Left lung (tissue), 10 donors: Measurements from ENCODE around the gene ADGRA1. TPM values are rescaled to one million over a fixed set of nuclear protein-coding genes. Genes with fewer than 3 reads are reported as not detected.

Experiments used
- ATAC-seq: fragments of 200-7000 bp; cut with Tn5 transposase; one replicate; pipeline ENCODE4 v1.9.1; 2020; ENCODE audit warnings: moderate library complexity
- DNase-seq, 4 donors: peaks; one replicate each; pipeline ENCODE4 v3.0.0-alpha.2; 2013 to 2020
- H3K27ac ChIP-seq, 2 donors: fragments of 200-600 bp; sonication (generic) in 1 of 2; one replicate each; pipeline versions ENCODE4 v1.5.0 to v1.8.0; 2020 to 2021
- H3K27me3 ChIP-seq, 2 donors: fragments of 200-600 bp; sonication (generic) in 1 of 2; one replicate each; pipeline versions ENCODE4 v1.5.0 to v1.8.0; 2020 to 2021
- H3K36me3 ChIP-seq, 2 donors: fragments of 200-600 bp; sonication (generic) in 1 of 2; one replicate each; pipeline versions ENCODE4 v1.5.0 to v1.8.0; 2020 to 2021
- H3K4me1 ChIP-seq, 2 donors: fragments of 200-600 bp; one replicate each; pipeline ENCODE4 v1.8.0; 2021
- H3K4me3 ChIP-seq, 2 donors: fragments of 200-600 bp; sonication (generic) in 1 of 2; one replicate each; pipeline versions ENCODE4 v1.5.0 to v1.8.0; 2020 to 2021; ENCODE audit warnings: mild to moderate bottlenecking in 1 of 2
- H3K9me3 ChIP-seq, 2 donors: fragments of 200-600 bp; sonication (generic) in 1 of 2; one replicate each; pipeline versions ENCODE4 v1.5.0 to v1.8.0; 2020 to 2021
- CTCF ChIP-seq, 2 donors: fragments of 200-600 bp; sonication (generic) in 1 of 2; IDR thresholded peaks; one replicate each; pipeline versions ENCODE4 v1.5.0 to v1.8.0; 2021; ENCODE audit warnings: antibody characterized with exemption in 2 of 2
- intact Hi-C, 2 donors: fragments of 100-400 bp; cut with DNase I; formaldehyde crosslinking; loops; one replicate each; pipeline versions ENCODE4 v1.11.2 to v1.14.2; 2022
- polyA plus RNA-seq, 6 donors: library from polyadenylated mRNA; unstranded; fragments of 120-200 nt; gene quantifications; one replicate each; pipeline ENCODE4 v1.2.1, GENCODE V29; 2013; ENCODE audit not compliant: insufficient read length in 6 of 6
- total RNA-seq, 2 donors: library from RNA; stranded (reverse); fragmentation: NEBNext Ultra II Directional; extraction: Animal tissue kit (Norgen Biotek cat#: 25700); gene quantifications; one replicate each; pipeline ENCODE4 v1.2.1, GENCODE V29; 2021
- donor health status: DM: no; HTN: yes; CAD: no.
- donor health status: DM: no; HTN: no; CAD: no.

The ADGRA1 gene
- total and polyA plus RNA-seq, 8 donors: 0.07 to 0.24 (median 0.09) TPM; not detected in 1

GRCh38 chr10:133088956-133089800 lies 1.5 kb downstream of the ADGRA1 start:
- H3K27me3 ChIP-seq: peaks cover 43 to 76% of the 10 kb centered on the region in 2 donors
- intact Hi-C loops: no loop called here
- no peak for TF ChIP-seq CTCF (IDR thresholded peaks at IDR 0.05)
- DNase-seq (peak in 1 of 4 donors; percentile 60), ATAC-seq (no peak)
- no peak overlapping the region for H3K27ac ChIP-seq
- no peaks in the 10 kb centered on the region for H3K36me3 ChIP-seq
- no peaks in the 10 kb centered on the region for H3K9me3 ChIP-seq
- H3K4me3 ChIP-seq: no peak overlapping the region
- peaks cover 0 to 12% of the 10 kb centered on the region in 2 donors for H3K4me1 ChIP-seq

- H3K27ac ChIP-seq: no peak overlapping the region
- TF ChIP-seq CTCF (IDR thresholded peaks at IDR 0.05): no peak
- intact Hi-C loops: no loop called here
- peaks cover 0 to 12% of the 10 kb centered on the region in 2 donors for H3K4me1 ChIP-seq
- H3K27me3 ChIP-seq: peaks cover 43 to 75% of the 10 kb centered on the region in 2 donors
- no peak overlapping the region for H3K4me3 ChIP-seq
- ATAC-seq (no peak), DNase-seq (peak in 1 of 4 donors; percentile 61)
- no peaks in the 10 kb centered on the region for H3K9me3 ChIP-seq
- H3K36me3 ChIP-seq: no peaks in the 10 kb centered on the region
Observed at GRCh38 chr10:133090101-133090500, 2.4 kb downstream of the ADGRA1 start.

- DNase-seq: peak in 1 of 4 donors; percentile 35
- no peaks in the 10 kb centered on the region for H3K36me3 ChIP-seq
- no peak for ATAC-seq
- no peak overlapping the region for H3K4me3 ChIP-seq
- no peak for TF ChIP-seq CTCF (IDR thresholded peaks at IDR 0.05)
- no peaks in the 10 kb centered on the region for H3K9me3 ChIP-seq
- no peak overlapping the region for H3K27ac ChIP-seq
- peaks cover 0 to 12% of the 10 kb centered on the region in 2 donors for H3K4me1 ChIP-seq
- intact Hi-C loops: no loop called here
- H3K27me3 ChIP-seq: peaks cover 43 to 75% of the 10 kb centered on the region in 2 donors
Observed at GRCh38 chr10:133090654-133091053, 2.9 kb downstream of the ADGRA1 start.

GRCh38 chr10:133091316-133091715 lies 3.6 kb downstream of the ADGRA1 start:
- peaks cover 0 to 12% of the 10 kb centered on the region in 2 donors for H3K4me1 ChIP-seq
- H3K4me3 ChIP-seq: no peak overlapping the region
- H3K27me3 ChIP-seq: peaks cover 41 to 75% of the 10 kb centered on the region in 2 donors
- H3K36me3 ChIP-seq: no peaks in the 10 kb centered on the region
- TF ChIP-seq CTCF (IDR thresholded peaks at IDR 0.05): no peak
- no peaks in the 10 kb centered on the region for H3K9me3 ChIP-seq
- intact Hi-C loops: no loop called here
- no peak for DNase-seq
- ATAC-seq: no peak
- no peak overlapping the region for H3K27ac ChIP-seq

GRCh38 chr10:133093291-133093690 lies 5.6 kb downstream of the ADGRA1 start:
- DNase-seq (no peak), ATAC-seq (no peak)
- intact Hi-C loops: no loop called here
- no peaks in the 10 kb centered on the region for H3K9me3 ChIP-seq
- H3K36me3 ChIP-seq: no peaks in the 10 kb centered on the region
- no peak overlapping the region for H3K27ac ChIP-seq
- peaks cover 22 to 75% of the 10 kb centered on the region in 2 donors for H3K27me3 ChIP-seq
- H3K4me1 ChIP-seq: peaks cover 0 to 3% of the 10 kb centered on the region in 2 donors
- H3K4me3 ChIP-seq: no peak overlapping the region
- no peak for TF ChIP-seq CTCF (IDR thresholded peaks at IDR 0.05)
